Peyer's patch (tissue), 4 donors: Measurements from ENCODE around the gene MAP3K10. TPM values are rescaled to one million over a fixed set of nuclear protein-coding genes. Genes with fewer than 3 reads are reported as not detected.
"Not testable (repeated sequence)": the region's sequence is repeated elsewhere in the genome, so short reads cannot be mapped to it uniquely, and the experiment has no call there.

Experiments
- DNase-seq, 3 donors: peaks; one replicate each; pipeline ENCODE4 v3.0.0-alpha.2; 2017 to 2019
- H3K27ac ChIP-seq, 4 donors: fragments of 200-600 bp; sonication (generic); one replicate each; pipeline ENCODE4 v1.5.1; 2016 to 2019
- H3K27me3 ChIP-seq, 2 donors: fragments of 200-600 bp; sonication (generic); one replicate each; pipeline ENCODE4 v1.5.1; 2019
- H3K36me3 ChIP-seq, 3 donors: fragments of 200-600 bp; sonication (generic); one replicate each; pipeline ENCODE4 v1.5.1; 2016 to 2019
- H3K4me1 ChIP-seq, 4 donors: fragments of 200-600 bp; sonication (generic); one replicate each; pipeline ENCODE4 v1.5.1; 2016 to 2019
- H3K4me3 ChIP-seq, 4 donors: fragments of 200-600 bp; sonication (generic); 1 replicate in 3 of 4; 2 replicates in 1 of 4; pipeline ENCODE4 v1.5.1; 2016 to 2019; ENCODE audit warnings: mild to moderate bottlenecking in 1 of 4
- H3K9me3 ChIP-seq, 4 donors: fragments of 200-600 bp; sonication (generic); one replicate each; pipeline ENCODE4 v1.5.1; 2016 to 2019; ENCODE audit warnings: mild to moderate bottlenecking in 1 of 4
- CTCF ChIP-seq, 6 experiments: fragments of 450-650 bp in 4 of 6; fragments of 200-600 bp in 2 of 6; sonication (generic) in 1 of 6; IDR thresholded peaks; one replicate each; pipeline ENCODE4 v1.5.1; 2017 to 2019; ENCODE audit warnings: antibody characterized with exemption in 6 of 6, mild to moderate bottlenecking in 3 of 6, moderate library complexity in 1 of 6
- POLR2A ChIP-seq, 2 donors: fragments of 450-650 bp; IDR thresholded peaks; one replicate each; pipeline ENCODE4 v1.5.1; 2017; ENCODE audit warnings: antibody characterized with exemption in 2 of 2, mild to moderate bottlenecking in 2 of 2, moderate library complexity in 2 of 2
- total RNA-seq, 4 donors: library from RNA; depleted of rRNA; stranded (reverse); fragments of >200 nt; gene quantifications; one replicate each; pipeline ENCODE4 v1.1.0, GENCODE V29; 2016

Gene MAP3K10
- total RNA-seq, 4 donors from 2014 or later: 8.1 to 64.4 (median 16.2) TPM

DNA sequence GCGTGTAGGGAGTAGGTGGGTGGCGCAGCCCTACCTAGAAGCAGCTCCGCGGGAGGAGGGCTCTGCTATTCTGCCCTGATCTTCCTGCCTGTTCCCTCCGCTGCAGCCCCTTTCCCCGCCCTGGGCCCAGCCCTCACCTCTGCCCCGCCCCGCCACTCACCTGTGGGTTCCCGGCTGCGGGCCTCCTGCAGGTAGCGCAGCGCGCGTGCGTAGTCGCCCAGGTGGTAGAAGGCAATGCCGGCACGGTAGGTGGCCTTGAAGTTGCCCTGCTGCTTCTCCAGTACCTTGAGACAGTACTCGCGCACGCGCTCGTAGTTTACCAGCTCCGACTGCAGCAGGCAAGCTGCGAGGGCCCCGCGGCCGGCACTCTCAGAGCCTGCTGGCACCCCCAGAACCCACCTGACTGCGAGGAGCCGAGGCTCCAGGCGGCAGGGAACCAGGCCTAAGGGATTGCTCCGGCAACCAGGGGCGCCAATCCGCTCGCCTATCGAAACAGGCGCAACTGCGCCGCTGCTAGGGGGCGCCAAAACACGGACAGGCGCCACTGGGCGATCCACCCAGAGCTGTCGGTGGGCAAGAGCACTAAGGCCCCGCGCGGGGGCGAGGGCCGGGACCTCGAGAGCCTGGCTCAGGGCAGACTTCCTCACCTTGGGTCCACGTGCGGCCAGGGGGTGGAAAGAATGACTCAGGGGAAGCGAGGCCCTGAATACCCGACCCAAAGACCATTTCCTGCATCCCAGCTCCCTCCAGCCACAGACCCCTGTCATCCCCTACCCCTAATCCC is 26.0 kb downstream of the MAP3K10 start:
- Histone ChIP-seq H3K27ac (no peak overlapping the region), H3K27me3 (peaks cover 0 to 18% of the 10 kb centered on the region in 2 donors), H3K36me3 (no peaks in the 10 kb centered on the region), H3K9me3 (no peaks in the 10 kb centered on the region), H3K4me3 (peak overlapping the region in 2 of 4 donors; percentile 1 to 30), H3K4me1 (peaks cover 0 to 22% (median 0%) of the 10 kb centered on the region in 4 donors)
- TF ChIP-seq CTCF (IDR thresholded peaks at IDR 0.05) (peak in 4 of 6 experiments; percentile 26 to 65 (median 44)), POLR2A (IDR thresholded peaks at IDR 0.05) (no peak)
- DNase-seq: peak in 2 of 3 donors; percentile 75 to 79

DNA sequence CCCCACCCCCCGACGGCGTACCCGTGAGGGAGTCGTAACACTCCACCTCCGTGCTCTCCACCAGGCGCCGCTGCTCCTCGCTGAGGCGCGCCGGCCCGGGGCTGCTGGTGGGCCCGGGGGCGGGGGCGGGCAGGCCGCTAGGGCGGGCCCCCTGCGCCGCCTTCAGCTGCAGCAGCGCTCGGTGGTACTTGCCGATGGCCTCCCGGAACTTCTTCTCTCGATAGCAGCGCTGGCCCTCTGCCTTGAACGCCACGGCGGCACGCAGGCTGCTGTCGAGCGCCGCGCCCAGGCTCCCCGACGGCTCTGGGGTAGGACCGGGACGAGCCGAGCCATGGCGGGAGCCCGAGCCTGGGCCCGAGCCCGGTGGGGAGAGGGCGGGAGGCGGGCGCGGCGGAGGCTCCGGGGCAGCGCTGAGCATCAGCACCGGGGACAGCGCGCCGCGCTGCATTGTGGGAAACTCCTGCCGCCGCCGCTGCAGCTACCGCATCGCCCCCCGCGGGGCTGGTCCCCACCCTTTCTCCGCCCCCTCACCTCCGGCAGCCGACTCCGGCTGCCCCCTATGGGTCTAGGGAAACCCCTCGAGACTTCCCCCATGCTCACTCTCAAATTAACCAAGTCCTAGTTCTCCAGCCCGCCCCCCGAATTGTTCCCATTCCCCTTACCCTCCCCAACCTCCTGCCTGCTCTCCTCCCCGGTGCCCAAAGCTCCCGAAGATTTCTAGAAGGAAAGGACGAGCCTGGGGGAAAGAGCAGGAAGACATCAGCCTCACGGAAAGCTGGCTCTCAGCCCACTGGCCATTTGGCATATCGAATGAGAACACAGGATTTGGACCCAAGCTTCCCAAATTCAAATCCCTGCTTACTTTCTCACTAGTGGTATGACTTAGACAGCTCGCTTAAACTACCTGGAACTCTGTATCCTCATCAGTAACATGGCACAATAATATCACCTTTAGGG is 27.0 kb downstream of the MAP3K10 start, which contains the start of gene TTC9B:
Gene TTC9B, minus strand, starts transcription at position 451 of the 957 bp plus-strand sequence. Its CDS starts 3 bp downstream, at position 448.
- Histone ChIP-seq H3K36me3 (no peaks in the 10 kb centered on the region), H3K9me3 (no peaks in the 10 kb centered on the region), H3K27me3 (peaks cover 0 to 18% of the 10 kb centered on the region in 2 donors), H3K4me1 (peaks cover 0 to 22% (median 0%) of the 10 kb centered on the region in 4 donors), H3K27ac (no peak within 1 kb of the TSS), H3K4me3 (peak within 1 kb of the TSS in 2 of 4 donors; percentile 1 to 30)
- TF ChIP-seq POLR2A (IDR thresholded peaks at IDR 0.05) (no peak), CTCF (IDR thresholded peaks at IDR 0.05) (no peak)
- DNase-seq: no peak

GRCh38 chr19:40219029-40219428 is 27.8 kb downstream of the MAP3K10 start:
- H3K9me3 ChIP-seq, DNase-seq, H3K4me3 ChIP-seq, H3K36me3 ChIP-seq, H3K27ac ChIP-seq: not testable (repeated sequence)
- Histone ChIP-seq H3K27me3 (peaks cover 0 to 18% of the 10 kb centered on the region in 2 donors), H3K4me1 (peaks cover 0 to 22% (median 0%) of the 10 kb centered on the region in 4 donors)

GRCh38 chr19:40219721-40220276 is 28.6 kb downstream of the MAP3K10 start:
- TF ChIP-seq POLR2A (IDR thresholded peaks at IDR 0.05) (no peak), CTCF (IDR thresholded peaks at IDR 0.05) (no peak)
- H3K9me3 ChIP-seq: no peaks in the 10 kb centered on the region
- DNase-seq: peak in 1 of 3 donors; percentile 67
- H3K36me3 ChIP-seq: no peaks in the 10 kb centered on the region
- H3K4me1 ChIP-seq: peaks cover 0 to 22% (median 0%) of the 10 kb centered on the region in 4 donors
- peak overlapping the region in 1 of 4 donors; percentile 3 for H3K27ac ChIP-seq
- no peak overlapping the region for H3K4me3 ChIP-seq
- H3K27me3 ChIP-seq: peaks cover 0 to 18% of the 10 kb centered on the region in 2 donors

GRCh38 chr19:40220674-40221073 is 29.4 kb downstream of the MAP3K10 start:
- Histone ChIP-seq H3K36me3 (no peaks in the 10 kb centered on the region), H3K4me3 (no peak overlapping the region), H3K4me1 (peaks cover 0 to 26% (median 0%) of the 10 kb centered on the region in 4 donors), H3K27ac (no peak overlapping the region), H3K9me3 (no peaks in the 10 kb centered on the region), H3K27me3 (peaks cover 0 to 23% of the 10 kb centered on the region in 2 donors)
- TF ChIP-seq POLR2A (IDR thresholded peaks at IDR 0.05) (no peak), CTCF (IDR thresholded peaks at IDR 0.05) (no peak)
- no peak for DNase-seq
